Loucy (cell line): Measurements from ENCODE around the gene EID2.
A peak's percentile ranks its signal among the peaks of the same experiment; 100 is the strongest.

Experiments used
- H2AFZ ChIP-seq: fragments of 200-600 bp; sonication (generic); 2 replicates; pipeline ENCODE4 v1.6.0; 2016; ENCODE audit warnings: antibody characterized with exemption, mild to moderate bottlenecking, low read length, moderate library complexity
- H3F3A ChIP-seq: fragments of 200-600 bp; 2 replicates; pipeline ENCODE4 v1.6.0; 2016; ENCODE audit warnings: antibody characterized with exemption, low read depth, mild to moderate bottlenecking
- H3K27me3 ChIP-seq: fragments of 200-600 bp; sonication (generic); 2 replicates; pipeline ENCODE4 v1.6.1; 2014; ENCODE audit warnings: low read length, mild to moderate bottlenecking; ENCODE audit not compliant: insufficient read depth, poor library complexity, severe bottlenecking
- H3K36me3 ChIP-seq: fragments of 200-600 bp; sonication (generic); 2 replicates; pipeline ENCODE4 v1.6.1; 2016; ENCODE audit warnings: low read length; ENCODE audit not compliant: insufficient read depth
- H3K4me1 ChIP-seq: fragments of 200-600 bp; sonication (generic); 2 replicates; pipeline ENCODE4 v1.5.1; 2014; ENCODE audit warnings: low read length, mild to moderate bottlenecking; ENCODE audit not compliant: insufficient read depth, poor library complexity, severe bottlenecking
- H3K4me2 ChIP-seq: fragments of 200-600 bp; sonication (generic); 2 replicates; pipeline ENCODE4 v1.6.0; 2014; ENCODE audit warnings: antibody characterized with exemption, low read length, low read depth, mild to moderate bottlenecking; ENCODE audit not compliant: poor library complexity, severe bottlenecking
- H3K4me3 ChIP-seq: fragments of 200-600 bp; sonication (generic); 2 replicates; pipeline ENCODE4 v1.5.1; 2014; ENCODE audit warnings: low read length, mild to moderate bottlenecking, mixed read lengths; ENCODE audit not compliant: poor library complexity, severe bottlenecking
- H3K79me2 ChIP-seq: fragments of 200-600 bp; sonication (generic); 2 replicates; pipeline ENCODE4 v1.6.1; 2014; ENCODE audit warnings: low read length; ENCODE audit not compliant: insufficient read depth
- H3K9ac ChIP-seq: fragments of 200-600 bp; sonication (generic); 2 replicates; pipeline ENCODE4 v1.6.0; 2014; ENCODE audit warnings: mild to moderate bottlenecking, low read depth, low read length, moderate library complexity; ENCODE audit not compliant: poor library complexity, severe bottlenecking
- H3K9me2 ChIP-seq: fragments of 200-600 bp; sonication (generic); replicated peaks from 2 replicates; pipeline ENCODE4 v1.6.1; 2016; ENCODE audit warnings: low read depth, low read length, mixed read lengths
- H3K9me3 ChIP-seq: fragments of 200-600 bp; sonication (generic); 2 replicates; pipeline ENCODE4 v1.6.1; 2014; ENCODE audit warnings: mild to moderate bottlenecking, antibody characterized with exemption, low read length, low read depth; ENCODE audit not compliant: insufficient read depth
- H4K20me1 ChIP-seq: fragments of 200-600 bp; sonication (generic); 2 replicates; pipeline ENCODE4 v1.6.0; 2014; ENCODE audit warnings: antibody characterized with exemption, low read length, mild to moderate bottlenecking; ENCODE audit not compliant: insufficient read depth, poor library complexity, severe bottlenecking
- EZH2phosphoT487 ChIP-seq: fragments of 200-600 bp; IDR thresholded peaks from 2 replicates; pipeline ENCODE4 v1.6.1; 2018; ENCODE audit warnings: antibody characterized with exemption, mild to moderate bottlenecking, moderate library complexity, borderline replicate concordance
- TF ChIP-seq, protein P1 (sequence below): fragments of 200-600 bp; sonication (generic); conservative IDR thresholded peaks from 2 replicates; pipeline ENCODE4 v1.5.1; 2014; ENCODE audit warnings: mild to moderate bottlenecking, antibody characterized with exemption, low read length

Gene EID2

DNA sequence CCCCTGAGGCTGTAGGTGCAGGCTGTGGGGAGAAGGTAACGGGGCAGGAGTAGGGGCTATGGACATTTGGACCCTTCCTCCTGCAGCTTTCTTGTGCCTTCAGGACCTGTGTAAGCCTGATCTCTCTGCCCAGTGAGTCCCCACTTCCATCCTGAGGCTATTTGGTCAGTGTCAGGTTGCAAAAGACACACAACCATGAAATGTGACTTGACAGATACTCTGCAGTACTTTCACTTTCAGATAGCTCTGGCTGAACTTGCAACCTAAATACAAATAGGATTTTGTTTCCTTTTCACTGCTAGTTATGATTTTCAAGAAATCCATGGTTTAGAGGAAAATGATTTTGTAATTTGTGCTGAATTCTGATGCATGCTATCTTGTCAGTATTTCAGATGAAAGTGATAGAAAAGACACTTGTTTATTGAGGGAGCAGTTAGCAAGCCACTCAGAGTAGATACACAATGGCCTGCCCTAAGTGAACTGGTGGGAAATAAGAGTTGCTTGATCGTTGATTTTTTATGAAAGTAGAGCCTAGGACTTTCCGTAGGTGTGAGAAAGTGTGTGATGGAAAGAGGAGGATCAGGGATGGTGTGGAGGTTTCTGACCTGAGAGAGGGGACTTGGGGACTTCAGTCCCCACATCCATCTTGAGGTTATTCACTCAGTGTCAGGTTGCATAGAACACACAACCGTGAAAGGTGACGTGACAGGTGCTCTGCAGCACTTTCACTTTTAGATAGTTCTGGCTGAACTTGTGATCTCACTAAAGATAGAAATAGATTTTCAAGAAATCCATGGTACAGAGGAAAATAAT, 18.1 kb upstream of the EID2 start:
- no peaks in the 10 kb centered on the region for H3K36me3 ChIP-seq
- no peaks in the 10 kb centered on the region for H4K20me1 ChIP-seq
- no peaks in the 10 kb centered on the region for H3K9me3 ChIP-seq
- H3K9ac ChIP-seq, result peak overlapping the region; percentile 19
- H3K4me3 ChIP-seq, result peak overlapping the region; percentile 51
- no peaks in the 10 kb centered on the region for H3K27me3 ChIP-seq
- no peaks in the 10 kb centered on the region for H3F3A ChIP-seq
- H2AFZ ChIP-seq, result peak overlapping the region; percentile 77
- TF ChIP-seq, protein P1, sequence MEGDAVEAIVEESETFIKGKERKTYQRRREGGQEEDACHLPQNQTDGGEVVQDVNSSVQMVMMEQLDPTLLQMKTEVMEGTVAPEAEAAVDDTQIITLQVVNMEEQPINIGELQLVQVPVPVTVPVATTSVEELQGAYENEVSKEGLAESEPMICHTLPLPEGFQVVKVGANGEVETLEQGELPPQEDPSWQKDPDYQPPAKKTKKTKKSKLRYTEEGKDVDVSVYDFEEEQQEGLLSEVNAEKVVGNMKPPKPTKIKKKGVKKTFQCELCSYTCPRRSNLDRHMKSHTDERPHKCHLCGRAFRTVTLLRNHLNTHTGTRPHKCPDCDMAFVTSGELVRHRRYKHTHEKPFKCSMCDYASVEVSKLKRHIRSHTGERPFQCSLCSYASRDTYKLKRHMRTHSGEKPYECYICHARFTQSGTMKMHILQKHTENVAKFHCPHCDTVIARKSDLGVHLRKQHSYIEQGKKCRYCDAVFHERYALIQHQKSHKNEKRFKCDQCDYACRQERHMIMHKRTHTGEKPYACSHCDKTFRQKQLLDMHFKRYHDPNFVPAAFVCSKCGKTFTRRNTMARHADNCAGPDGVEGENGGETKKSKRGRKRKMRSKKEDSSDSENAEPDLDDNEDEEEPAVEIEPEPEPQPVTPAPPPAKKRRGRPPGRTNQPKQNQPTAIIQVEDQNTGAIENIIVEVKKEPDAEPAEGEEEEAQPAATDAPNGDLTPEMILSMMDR, result no peak
- TF ChIP-seq EZH2phosphoT487, result no peak
- no peaks in the 10 kb centered on the region for H3K9me2 ChIP-seq
- H3K4me1 ChIP-seq, result peaks cover 8% of the 10 kb centered on the region
- H3K79me2 ChIP-seq, result no peaks in the 10 kb centered on the region
- H3K4me2 ChIP-seq, result peak overlapping the region; percentile 72

DNA sequence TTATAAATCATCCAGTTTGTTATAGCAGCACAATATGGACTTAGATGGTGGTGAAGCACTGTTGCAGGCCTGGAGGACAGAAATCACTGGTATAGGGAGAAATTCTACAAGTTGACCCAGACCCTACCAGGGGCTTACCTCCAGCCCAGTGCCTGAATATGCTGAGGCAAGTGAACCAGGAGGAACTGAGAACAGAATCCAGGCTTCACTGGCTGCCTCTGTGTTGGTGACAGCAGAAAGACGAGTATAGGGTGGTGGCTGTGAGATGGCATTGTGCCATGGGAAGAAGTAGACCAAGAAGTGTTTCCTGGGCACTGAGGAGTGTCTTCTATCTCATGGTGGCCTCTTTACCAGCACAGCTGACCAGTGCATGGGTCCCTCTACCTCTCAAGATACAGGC, 15.9 kb upstream of the EID2 start:
- Histone ChIP-seq H4K20me1 (no peaks in the 10 kb centered on the region), H3K36me3 (no peaks in the 10 kb centered on the region), H3K4me3 (no peak overlapping the region), H3K4me1 (peaks cover 8% of the 10 kb centered on the region), H3K9me2 (no peaks in the 10 kb centered on the region), H3K9ac (no peak overlapping the region), H3F3A (no peaks in the 10 kb centered on the region), H2AFZ (no peak overlapping the region), H3K4me2 (no peak overlapping the region), H3K9me3 (no peaks in the 10 kb centered on the region), H3K27me3 (no peaks in the 10 kb centered on the region), H3K79me2 (no peaks in the 10 kb centered on the region)
- TF ChIP-seq EZH2phosphoT487, result no peak
- TF ChIP-seq, protein P1, result no peak

DNA sequence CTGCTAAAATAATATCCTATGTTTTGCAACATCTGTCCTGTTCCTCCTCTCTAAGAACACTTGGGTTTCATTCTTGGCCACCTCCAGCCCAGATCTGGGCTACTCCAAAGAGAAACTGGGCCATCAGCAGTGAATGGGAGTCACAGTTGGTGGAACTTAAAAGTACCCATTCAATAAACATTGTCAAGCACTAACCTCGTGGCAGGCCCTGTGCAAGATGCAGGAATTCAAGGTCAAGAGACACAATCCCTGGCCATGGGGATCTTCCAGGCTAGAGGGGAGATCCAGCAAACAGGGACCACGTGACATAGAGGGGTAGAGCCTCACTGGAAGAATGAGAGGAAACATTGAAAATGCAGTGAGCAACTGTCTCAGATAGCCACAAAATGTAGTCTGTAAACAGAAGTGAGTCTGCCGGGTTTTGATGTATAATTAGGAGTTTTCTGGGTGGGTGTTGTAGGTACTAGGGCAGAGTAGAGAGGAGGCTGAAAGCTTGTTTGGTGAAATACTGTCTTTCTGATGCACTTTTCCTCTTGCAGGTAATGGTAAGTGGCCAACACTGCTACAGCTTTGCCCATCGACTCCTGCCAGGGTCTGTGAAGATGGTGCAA, 14.8 kb upstream of the EID2 start:
- Histone ChIP-seq H3K27me3 (no peaks in the 10 kb centered on the region), H3K9me2 (no peaks in the 10 kb centered on the region), H3K4me1 (peaks cover 8% of the 10 kb centered on the region), H3K79me2 (no peaks in the 10 kb centered on the region), H2AFZ (no peak overlapping the region), H3K4me3 (no peak overlapping the region), H3F3A (no peaks in the 10 kb centered on the region), H3K9me3 (no peaks in the 10 kb centered on the region), H3K36me3 (no peaks in the 10 kb centered on the region), H4K20me1 (no peaks in the 10 kb centered on the region), H3K9ac (no peak overlapping the region), H3K4me2 (no peak overlapping the region)
- TF ChIP-seq EZH2phosphoT487, result no peak
- TF ChIP-seq, protein P1, result no peak
